ENCODE measurements around the gene C11orf71.

- no peak for TF ChIP-seq FOXM1 (IDR thresholded peaks at IDR 0.05; ENCODE audit: borderline replicate concordance, low read depth)
- TF ChIP-seq CREB1 (IDR thresholded peaks at IDR 0.05; ENCODE audit: low read depth) = no peak
- no peak for TF ChIP-seq EP300 (IDR thresholded peaks at IDR 0.05; ENCODE audit: borderline replicate concordance)
- no peak for TF ChIP-seq MAX (IDR thresholded peaks at IDR 0.05)
- TF ChIP-seq REST (IDR thresholded peaks at IDR 0.05; ENCODE audit: low read depth) = no peak
- TF ChIP-seq YY1 (IDR thresholded peaks at IDR 0.05; ENCODE audit: low read depth) = no peak
- no peak for TF ChIP-seq CEBPB (IDR thresholded peaks at IDR 0.05)
These were observed 13.6 kb upstream of the C11orf71 start for GRCh38 chr11:114413958-114414357.

Data from Ishikawa (cell line).